ENCODE results near the gene VPS37D.

VPS37D gene

GRCh38 chr7:73623798-73624668 lies 43.6 kb upstream of the VPS37D start, which contains the start of gene MLXIPL:
TSS of gene MLXIPL (minus strand) at chr7:73624522. CDS start at chr7:73624492, 30 bp downstream.
- peak; percentile 26 for DNase-seq (ENCODE audit: low read depth)
- peak within 1 kb of the TSS; percentile 35 for H3K4me3 ChIP-seq (replicated peaks; ENCODE audit: low read depth, low read length)
- TF ChIP-seq, protein P1, sequence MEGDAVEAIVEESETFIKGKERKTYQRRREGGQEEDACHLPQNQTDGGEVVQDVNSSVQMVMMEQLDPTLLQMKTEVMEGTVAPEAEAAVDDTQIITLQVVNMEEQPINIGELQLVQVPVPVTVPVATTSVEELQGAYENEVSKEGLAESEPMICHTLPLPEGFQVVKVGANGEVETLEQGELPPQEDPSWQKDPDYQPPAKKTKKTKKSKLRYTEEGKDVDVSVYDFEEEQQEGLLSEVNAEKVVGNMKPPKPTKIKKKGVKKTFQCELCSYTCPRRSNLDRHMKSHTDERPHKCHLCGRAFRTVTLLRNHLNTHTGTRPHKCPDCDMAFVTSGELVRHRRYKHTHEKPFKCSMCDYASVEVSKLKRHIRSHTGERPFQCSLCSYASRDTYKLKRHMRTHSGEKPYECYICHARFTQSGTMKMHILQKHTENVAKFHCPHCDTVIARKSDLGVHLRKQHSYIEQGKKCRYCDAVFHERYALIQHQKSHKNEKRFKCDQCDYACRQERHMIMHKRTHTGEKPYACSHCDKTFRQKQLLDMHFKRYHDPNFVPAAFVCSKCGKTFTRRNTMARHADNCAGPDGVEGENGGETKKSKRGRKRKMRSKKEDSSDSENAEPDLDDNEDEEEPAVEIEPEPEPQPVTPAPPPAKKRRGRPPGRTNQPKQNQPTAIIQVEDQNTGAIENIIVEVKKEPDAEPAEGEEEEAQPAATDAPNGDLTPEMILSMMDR (IDR thresholded peaks at IDR 0.05; ENCODE audit: low read length, missing control alignments): no peak

DNA sequence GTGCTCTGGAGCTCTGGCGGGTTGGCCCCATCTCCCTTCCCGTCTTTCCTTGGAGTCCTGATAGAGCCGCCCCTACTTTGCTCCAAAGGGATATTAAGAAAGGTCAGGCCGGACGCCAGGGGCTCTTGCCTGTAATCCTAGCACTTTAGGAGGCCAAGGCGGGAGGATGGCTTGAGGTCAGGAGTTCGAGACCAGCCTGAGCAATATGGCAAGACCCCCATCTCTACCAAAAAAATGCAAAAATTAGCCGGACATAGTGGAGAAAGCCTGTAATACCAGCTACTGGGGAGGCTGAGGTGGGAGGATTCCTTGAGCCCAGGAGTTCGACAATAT lies 43.0 kb upstream of the VPS37D start:
- H3K4me3 ChIP-seq (replicated peaks; ENCODE audit: low read depth, low read length): no peak overlapping the region
- TF ChIP-seq, protein P1 (IDR thresholded peaks at IDR 0.05; ENCODE audit: low read length, missing control alignments): no peak
- no peak for DNase-seq (ENCODE audit: low read depth)

GRCh38 chr7:73625276-73625675 lies 42.4 kb upstream of the VPS37D start:
- no peak overlapping the region for H3K4me3 ChIP-seq (replicated peaks; ENCODE audit: low read depth, low read length)
- no peak for DNase-seq (ENCODE audit: low read depth)
- TF ChIP-seq, protein P1 (IDR thresholded peaks at IDR 0.05; ENCODE audit: low read length, missing control alignments): no peak

GRCh38 chr7:73626814-73627213 lies 40.8 kb upstream of the VPS37D start:
- H3K4me3 ChIP-seq (replicated peaks; ENCODE audit: low read depth, low read length): no peak overlapping the region
- DNase-seq (ENCODE audit: low read depth): peak; percentile 17
- TF ChIP-seq, protein P1 (IDR thresholded peaks at IDR 0.05; ENCODE audit: low read length, missing control alignments): peak; percentile 17

DNA sequence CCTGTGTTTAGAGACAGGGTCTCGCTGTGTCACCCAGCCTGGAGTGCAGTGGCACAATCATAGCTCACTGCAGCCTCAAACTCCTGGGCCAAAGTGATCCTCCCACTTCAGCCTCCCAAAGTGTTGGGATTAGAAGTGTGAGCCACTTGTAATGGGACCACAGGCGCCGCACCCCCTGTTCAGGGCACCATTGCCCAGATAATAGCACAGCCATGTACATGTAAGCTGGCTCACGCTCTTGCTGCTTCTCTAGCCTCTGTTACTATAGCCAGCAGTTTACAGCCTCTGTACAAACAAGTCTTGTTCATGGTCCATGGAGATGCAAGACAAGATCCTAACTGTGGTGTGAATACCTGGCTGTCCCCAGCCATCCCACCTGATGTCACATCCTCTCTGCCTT lies 39.1 kb upstream of the VPS37D start:
- TF ChIP-seq, protein P1 (IDR thresholded peaks at IDR 0.05; ENCODE audit: low read length, missing control alignments): no peak
- no peak overlapping the region for H3K4me3 ChIP-seq (replicated peaks; ENCODE audit: low read depth, low read length)
- DNase-seq (ENCODE audit: low read depth): no peak

GRCh38 chr7:73631558-73631957 lies 36.1 kb upstream of the VPS37D start:
- no peak overlapping the region for H3K4me3 ChIP-seq (replicated peaks; ENCODE audit: low read depth, low read length)
- TF ChIP-seq, protein P1 (IDR thresholded peaks at IDR 0.05; ENCODE audit: low read length, missing control alignments): no peak
- no peak for DNase-seq (ENCODE audit: low read depth)

DNA sequence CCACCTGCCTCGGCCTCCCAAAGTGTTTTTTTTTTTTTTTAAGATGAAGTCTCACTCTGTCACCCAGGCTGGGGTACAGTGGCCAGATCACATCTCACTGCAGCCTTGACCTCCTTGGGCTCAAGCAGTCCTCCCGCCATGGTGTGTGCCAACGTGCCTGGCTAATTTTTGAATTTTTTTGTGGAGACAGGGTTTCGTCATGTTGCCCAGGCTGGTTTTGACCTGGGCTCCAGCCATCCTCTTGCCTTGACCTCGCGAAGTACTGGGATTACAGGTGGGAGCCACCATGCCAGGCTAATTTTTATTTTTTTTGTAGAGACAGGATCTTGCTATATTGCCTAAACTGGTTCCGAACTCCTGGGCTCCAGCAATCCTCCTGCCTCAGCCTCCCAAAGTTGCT lies 34.3 kb upstream of the VPS37D start:
- TF ChIP-seq, protein P1 (IDR thresholded peaks at IDR 0.05; ENCODE audit: low read length, missing control alignments): no peak
- H3K4me3 ChIP-seq (replicated peaks; ENCODE audit: low read depth, low read length): no peak overlapping the region
- DNase-seq (ENCODE audit: low read depth): no peak
